Gastroesophageal sphincter (tissue), 4 donors: ENCODE results near the gene TMEM114. TPM values are rescaled to one million over a fixed set of nuclear protein-coding genes. Genes with fewer than 3 reads are reported as not detected.

Experiments used
- ATAC-seq: fragments of 150-250 bp; one replicate; pipeline ENCODE4 v1.9.1; 2016; ENCODE audit warnings: mild to moderate bottlenecking, moderate library complexity
- H3K27ac ChIP-seq, 4 donors: fragments of 200-600 bp; sonication (generic) in 3 of 4; 1 replicate in 3 of 4; 2 replicates in 1 of 4; pipeline ENCODE4 v1.5.1; 2016 to 2019
- H3K27me3 ChIP-seq: fragments of 200-600 bp; sonication (generic); one replicate; pipeline ENCODE4 v1.5.1; 2019
- H3K36me3 ChIP-seq, 2 donors: fragments of 200-600 bp; sonication (generic); one replicate each; pipeline ENCODE4 v1.5.1; 2019; ENCODE audit warnings: control low read depth in 1 of 2
- H3K4me1 ChIP-seq, 3 donors: fragments of 200-600 bp; sonication (generic); 1 replicate in 2 of 3; 2 replicates in 1 of 3; pipeline ENCODE4 v1.5.1; 2016 to 2019; ENCODE audit warnings: control low read depth in 2 of 3
- H3K4me3 ChIP-seq, 2 donors: fragments of 200-600 bp; sonication (generic); one replicate each; pipeline ENCODE4 v1.5.1; 2019; ENCODE audit warnings: mild to moderate bottlenecking in 1 of 2, moderate library complexity in 1 of 2
- H3K9me3 ChIP-seq, 3 donors: fragments of 200-600 bp; sonication (generic); one replicate each; pipeline ENCODE4 v1.5.1; 2017 to 2019; ENCODE audit warnings: control low read depth in 2 of 3
- CTCF ChIP-seq, 4 experiments: fragments of 200-600 bp in 2 of 4; fragments of 450-650 bp in 2 of 4; sonication (generic) in 1 of 4; IDR thresholded peaks; one replicate each; pipeline ENCODE4 v1.5.1; 2017 to 2019; ENCODE audit warnings: antibody characterized with exemption in 4 of 4, mild to moderate bottlenecking in 2 of 4, moderate library complexity in 2 of 4
- EP300 ChIP-seq: sonication (generic); formaldehyde crosslinking; IDR thresholded peaks from one replicate; pipeline ENCODE4 v1.6.1; 2017; ENCODE audit warnings: antibody characterized with exemption, mild to moderate bottlenecking
- POLR2A ChIP-seq, 2 donors: fragments of 450-650 bp; IDR thresholded peaks; one replicate each; pipeline ENCODE4 v1.6.1; 2017; ENCODE audit warnings: antibody characterized with exemption in 2 of 2, mild to moderate bottlenecking in 2 of 2, moderate library complexity in 1 of 2
- POLR2AphosphoS5 ChIP-seq: sonication (generic); formaldehyde crosslinking; IDR thresholded peaks from one replicate; pipeline ENCODE4 v1.6.1; 2017; ENCODE audit warnings: antibody characterized with exemption
- WGBS, 2 donors: methylation state at CpG; one replicate each; pipeline ENCODE4 v1.1.5; 2018; ENCODE audit warnings: low coverage in 1 of 2; 5-methylcytosine and 5-hydroxymethylcytosine counted together
- total RNA-seq, 4 donors: library from RNA; depleted of rRNA; stranded (reverse); fragments of >200 nt; gene quantifications; one replicate each; pipeline ENCODE4 v1.1.0, GENCODE V29; 2016

TMEM114 gene
- total RNA-seq, 4 donors from 2014 or later: not detected

GRCh38 chr16:8569650-8570346, 20.5 kb downstream of the TMEM114 start:
- Histone ChIP-seq H3K27ac (no peak overlapping the region), H3K4me3 (no peak overlapping the region)

GRCh38 chr16:8568231-8568617, 22.1 kb downstream of the TMEM114 start:
- WGBS, 2 donors: 56 to 88% methylated on average over 3 to 4 of the region's 6 CpGs
- ATAC-seq: no peak
- Histone ChIP-seq H3K27me3 (peaks cover 23% of the 10 kb centered on the region), H3K4me1 (peaks cover 0 to 39% (median 4%) of the 10 kb centered on the region in 3 donors), H3K27ac (no peak overlapping the region), H3K9me3 (no peaks in the 10 kb centered on the region), H3K36me3 (no peaks in the 10 kb centered on the region), H3K4me3 (no peak overlapping the region)
- no peak for TF ChIP-seq CTCF (IDR thresholded peaks at IDR 0.05)
- TF ChIP-seq POLR2A (IDR thresholded peaks at IDR 0.05): no peak
- TF ChIP-seq EP300: no peak
- no peak for TF ChIP-seq POLR2AphosphoS5

More at GRCh38 chr16:8569650-8570346, 20.5 kb downstream of the TMEM114 start:
- peaks cover 0 to 39% (median 4%) of the 10 kb centered on the region in 3 donors for H3K4me1 ChIP-seq
- peaks cover 37% of the 10 kb centered on the region for H3K27me3 ChIP-seq
- 64 to 77% methylated on average over 8 to 10 of the region's 35 CpGs for WGBS, 2 donors
- H3K36me3 ChIP-seq: no peaks in the 10 kb centered on the region
- ATAC-seq: no peak
- no peaks in the 10 kb centered on the region for H3K9me3 ChIP-seq
- no peak for TF ChIP-seq POLR2A (IDR thresholded peaks at IDR 0.05)
- no peak for TF ChIP-seq EP300
- no peak for TF ChIP-seq CTCF (IDR thresholded peaks at IDR 0.05)
- TF ChIP-seq POLR2AphosphoS5: no peak

GRCh38 chr16:8567355-8568230, 22.7 kb downstream of the TMEM114 start:
- 18 to 27% methylated on average over 6 to 19 of the region's 23 CpGs for WGBS, 2 donors
- TF ChIP-seq EP300 (no peak), CTCF (IDR thresholded peaks at IDR 0.05) (peak; percentile 97 to 99 (median 98)), POLR2AphosphoS5 (no peak), POLR2A (IDR thresholded peaks at IDR 0.05) (no peak)

GRCh38 chr16:8565498-8565897, 24.8 kb downstream of the TMEM114 start:
- TF ChIP-seq EP300: no peak
- no peak for TF ChIP-seq POLR2AphosphoS5
- TF ChIP-seq POLR2A (IDR thresholded peaks at IDR 0.05): no peak
- TF ChIP-seq CTCF (IDR thresholded peaks at IDR 0.05): no peak
- 5 to 20% methylated on average over 6 to 10 of the region's 10 CpGs for WGBS, 2 donors
- Histone ChIP-seq H3K4me1 (peaks cover 0 to 31% (median 4%) of the 10 kb centered on the region in 3 donors), H3K27ac (no peak overlapping the region), H3K4me3 (no peak overlapping the region), H3K9me3 (no peaks in the 10 kb centered on the region), H3K27me3 (peaks cover 11% of the 10 kb centered on the region), H3K36me3 (no peaks in the 10 kb centered on the region)
- ATAC-seq: no peak

More at GRCh38 chr16:8567355-8568230, 22.7 kb downstream of the TMEM114 start:
- Histone ChIP-seq H3K4me3 (no peak overlapping the region), H3K9me3 (no peaks in the 10 kb centered on the region), H3K36me3 (no peaks in the 10 kb centered on the region), H3K27ac (no peak overlapping the region), H3K27me3 (peaks cover 18% of the 10 kb centered on the region), H3K4me1 (peaks cover 0 to 39% (median 4%) of the 10 kb centered on the region in 3 donors)
- ATAC-seq: peak; percentile 84
